Measurements from ENCODE around the gene CDH13.

Gene CDH13

GRCh38 chr16:83393196-83393981, 766.6 kb downstream of the CDH13 start:
- DNase-seq = no peak

- DNase-seq = no peak
Observed at GRCh38 chr16:83397601-83398291, 771.0 kb downstream of the CDH13 start.

DNA sequence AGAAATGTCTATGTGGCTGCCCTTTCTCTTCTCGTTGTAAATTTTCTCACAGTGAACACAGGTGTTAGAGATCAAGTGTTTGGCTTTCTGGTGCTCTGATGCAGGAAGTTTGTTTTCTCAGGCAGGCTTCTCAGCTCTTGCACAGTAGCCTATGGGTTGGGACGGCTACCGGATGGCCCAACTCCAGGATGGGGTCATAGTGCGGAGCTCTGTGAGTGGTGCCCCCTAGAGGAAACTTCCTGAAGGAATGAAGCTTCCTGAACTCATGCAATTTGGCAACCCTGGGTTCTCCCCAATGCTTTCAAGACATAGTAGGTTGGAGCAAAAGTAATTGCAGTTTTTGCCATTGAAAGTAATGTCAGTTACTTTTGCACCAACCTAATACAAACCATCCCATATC, 773.5 kb downstream of the CDH13 start:
- DNase-seq = no peak

GRCh38 chr16:83402160-83402814, 775.5 kb downstream of the CDH13 start:
- DNase-seq = no peak

- no peak for DNase-seq
Observed at GRCh38 chr16:83402967-83403366, 776.2 kb downstream of the CDH13 start.

DNA sequence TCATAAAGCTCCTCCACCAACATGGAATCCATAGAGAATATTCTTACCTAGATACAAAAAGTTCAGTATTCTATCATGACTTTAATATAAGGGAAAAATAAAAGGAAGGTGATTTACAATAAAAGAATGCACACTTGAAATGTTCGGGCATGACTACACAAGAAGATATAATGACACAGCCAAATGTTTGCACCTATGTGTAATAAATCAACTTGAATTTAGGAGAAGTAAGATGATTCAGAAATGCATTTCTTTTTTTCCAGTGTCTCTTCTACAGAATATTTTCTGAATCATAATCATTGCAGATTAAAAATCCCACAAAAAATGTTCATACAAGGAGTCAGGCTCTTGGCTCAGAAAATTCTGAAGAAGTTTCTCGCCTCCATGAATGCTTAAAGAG, 777.0 kb downstream of the CDH13 start:
- no peak for DNase-seq

DNA sequence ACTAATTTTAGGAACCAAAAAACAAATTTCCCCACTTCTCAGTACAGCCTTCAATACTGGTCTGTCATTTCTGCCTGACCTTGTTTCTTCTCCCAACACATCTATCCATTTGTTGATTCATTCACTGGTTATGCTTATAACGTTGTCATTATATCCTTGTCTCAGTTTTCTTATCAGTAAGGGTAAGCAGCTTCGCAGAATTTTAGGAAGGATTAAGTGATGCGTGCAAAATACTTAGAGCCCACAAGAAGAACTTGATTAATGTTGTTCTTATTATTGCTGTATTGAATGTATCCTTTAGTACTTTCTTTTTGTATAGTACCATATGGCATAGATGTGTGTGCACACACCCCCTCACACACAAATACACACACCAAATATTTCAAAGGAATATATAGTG, 777.5 kb downstream of the CDH13 start:
- DNase-seq = no peak

GRCh38 chr16:83407928-83408327, 781.2 kb downstream of the CDH13 start:
- no peak for DNase-seq

DNA sequence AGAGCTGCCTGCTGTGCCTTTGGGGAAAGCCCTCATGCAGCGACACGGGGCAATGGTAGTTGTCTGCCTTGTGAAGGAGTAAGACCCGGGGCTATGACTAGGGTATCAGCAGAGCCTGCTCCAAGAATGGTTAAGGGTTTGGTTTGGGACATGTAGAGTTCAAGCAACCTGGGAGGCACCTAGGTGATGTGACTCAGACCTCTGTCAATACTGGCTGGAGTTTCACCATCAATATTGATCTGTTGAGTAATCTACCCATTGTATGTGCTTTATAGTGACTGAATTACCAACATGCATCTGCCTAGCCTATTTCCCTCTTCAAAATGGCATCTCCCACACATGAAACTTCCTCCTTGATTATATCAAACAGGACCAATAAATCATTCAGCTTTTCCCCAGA, 782.6 kb downstream of the CDH13 start:
- DNase-seq = no peak

DNA sequence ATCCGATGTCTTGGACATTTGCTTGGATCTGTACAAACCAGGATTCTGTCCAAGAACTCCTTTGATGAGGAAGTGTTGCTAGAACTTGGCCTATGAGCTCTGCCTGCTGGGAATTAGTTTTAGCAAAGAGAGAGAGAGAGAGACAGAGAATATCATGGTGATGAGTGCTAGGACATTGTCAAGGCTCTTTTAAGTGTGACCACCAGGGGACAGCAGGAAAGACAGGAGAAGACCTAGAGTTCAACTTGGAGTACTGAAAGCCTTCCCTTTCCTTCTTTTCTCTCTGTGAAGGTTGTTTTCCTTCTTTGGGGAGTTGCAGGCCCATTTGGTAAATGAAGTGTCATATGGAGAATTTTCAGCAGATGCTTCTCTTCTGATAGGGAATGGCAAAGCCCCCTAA, 791.8 kb downstream of the CDH13 start:
- no peak for DNase-seq

DNA sequence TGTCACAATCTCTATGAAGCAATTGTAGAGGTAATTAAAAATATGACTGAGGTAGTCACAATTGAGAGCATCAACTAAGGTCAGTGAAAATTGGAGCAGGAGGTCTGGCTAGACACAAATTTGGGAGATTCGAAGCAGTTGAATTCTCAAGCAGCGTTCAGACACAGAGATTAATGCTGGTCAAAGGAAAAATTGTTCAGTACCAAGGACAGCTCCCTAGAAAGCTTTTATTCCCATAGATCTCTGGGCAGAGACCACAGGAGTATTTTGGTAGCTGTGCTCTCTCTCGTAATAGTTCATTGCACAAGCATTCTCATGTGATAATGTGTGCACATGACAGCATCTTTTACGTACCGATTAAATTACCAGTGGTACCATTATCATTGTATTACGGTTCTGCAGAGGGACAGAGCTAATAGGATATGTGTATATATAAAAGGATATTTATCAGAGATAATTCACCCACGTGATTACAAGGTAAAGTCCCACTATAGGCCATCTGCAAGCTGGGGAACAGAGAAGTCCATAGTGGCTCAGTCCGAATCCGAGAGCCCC, 793.5 kb downstream of the CDH13 start:
- DNase-seq = no peak

- DNase-seq = no peak
Observed at GRCh38 chr16:83433201-83433600, 806.4 kb downstream of the CDH13 start.

DNA sequence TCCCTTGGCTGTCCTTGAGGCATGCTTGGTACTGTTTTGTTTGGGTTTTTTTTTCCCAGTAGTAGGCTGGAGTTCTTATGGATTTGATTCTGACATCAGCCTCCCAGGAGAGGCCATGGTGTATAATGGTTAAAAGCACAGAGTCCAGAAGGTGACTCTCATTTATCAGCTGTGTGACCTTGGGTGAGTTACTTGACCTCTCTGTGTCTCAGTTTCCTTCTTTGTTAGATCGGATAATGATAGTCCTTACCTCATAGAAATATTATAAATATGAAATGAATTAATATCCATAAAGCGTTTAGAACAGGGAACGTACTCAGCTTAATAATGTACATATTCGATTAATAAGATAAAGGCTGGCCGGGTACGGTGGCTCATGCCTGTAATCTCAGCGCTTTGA, 810.3 kb downstream of the CDH13 start:
- no peak for DNase-seq

GRCh38 chr16:83438326-83438725, 811.6 kb downstream of the CDH13 start:
- DNase-seq = no peak

- DNase-seq = no peak
Observed at GRCh38 chr16:83439412-83439811, 812.6 kb downstream of the CDH13 start.

- DNase-seq = no peak
Observed at GRCh38 chr16:83441517-83441916, 814.7 kb downstream of the CDH13 start.

- DNase-seq = no peak
Observed at GRCh38 chr16:83443972-83444371, 817.2 kb downstream of the CDH13 start.

GRCh38 chr16:83447560-83447959, 820.8 kb downstream of the CDH13 start:
- no peak for DNase-seq

- DNase-seq = no peak
Observed at GRCh38 chr16:83449861-83450260, 823.1 kb downstream of the CDH13 start.

GRCh38 chr16:83453977-83454376, 827.2 kb downstream of the CDH13 start:
- DNase-seq = no peak

DNA sequence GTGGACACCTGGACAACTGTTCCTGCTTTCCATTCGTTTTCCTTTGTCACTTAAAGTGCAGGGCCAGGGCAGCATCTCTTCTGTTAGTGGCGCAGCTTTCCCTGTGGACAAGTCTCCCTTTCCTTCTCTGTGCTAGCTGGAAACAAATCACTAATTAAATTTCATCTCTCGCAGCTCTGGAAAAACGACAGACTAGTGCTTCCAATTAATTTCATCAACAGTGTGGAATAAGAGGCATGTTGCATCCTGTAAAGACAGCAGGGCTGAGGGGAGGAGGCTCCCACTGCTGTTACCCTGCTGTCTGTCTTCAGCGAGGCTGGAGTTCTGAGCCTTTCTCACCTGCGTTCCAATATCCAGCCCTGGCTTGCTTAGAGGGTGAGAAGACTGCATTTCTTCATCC, 828.9 kb downstream of the CDH13 start:
- no peak for DNase-seq

- DNase-seq = no peak
Observed at GRCh38 chr16:83456934-83457333, 830.2 kb downstream of the CDH13 start.

- peak; percentile 8 for DNase-seq
Observed at GRCh38 chr16:83458612-83459011, 831.8 kb downstream of the CDH13 start.

DNA sequence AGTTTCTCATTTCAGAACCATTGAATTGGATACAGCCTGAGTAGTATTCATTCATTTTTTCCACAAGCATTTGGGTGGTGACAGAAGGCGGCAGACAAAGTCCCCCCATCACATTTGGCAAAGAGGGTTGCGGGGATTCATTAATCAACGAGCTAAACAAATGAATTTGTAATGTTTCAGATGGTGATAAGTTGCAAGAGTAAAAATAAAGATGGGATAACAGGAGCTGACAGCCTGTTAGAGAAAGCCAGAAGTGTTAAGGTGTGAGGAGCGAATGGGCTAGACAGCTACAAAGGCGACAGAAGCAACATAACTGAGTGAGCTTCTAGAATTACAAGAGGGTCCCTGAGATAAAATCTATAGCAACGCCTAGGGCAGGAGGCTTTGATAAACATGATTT, 838.2 kb downstream of the CDH13 start:
- DNase-seq = no peak
